GM19463 (cell line): ENCODE results near the gene SSNA1.

ENCODE experiments used
- ATAC-seq: cut with Tn5 transposase; IDR thresholded peaks from one replicate; pipeline ENCODE4 v1.9.1; 2021; ENCODE audit warnings: mild to moderate bottlenecking, moderate library complexity; ENCODE audit not compliant: unreplicated experiment

The SSNA1 gene

DNA sequence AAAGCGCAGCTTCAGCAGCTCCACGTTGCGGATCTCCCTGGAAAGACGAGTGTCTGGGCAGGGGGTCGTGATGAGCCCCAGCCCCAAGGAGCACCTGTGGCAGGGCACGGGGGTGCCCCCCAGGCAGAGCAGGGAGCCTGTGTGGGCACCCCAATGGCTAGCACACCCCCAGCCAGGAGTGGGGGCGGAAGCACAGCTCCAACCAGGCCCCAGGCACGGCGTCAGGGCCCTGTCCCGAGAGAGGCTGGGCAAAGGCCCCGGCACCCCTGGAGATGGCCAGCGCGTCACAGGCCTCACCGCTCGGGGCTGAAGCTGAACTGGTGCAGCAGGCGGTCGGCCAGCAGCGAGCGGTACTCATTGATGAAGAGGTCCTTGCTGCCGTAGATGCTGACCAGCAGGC lies 8.0 kb upstream of the SSNA1 start:
- no peak for ATAC-seq

GRCh38 chr9:137181680-137182079 lies 6.8 kb upstream of the SSNA1 start:
- no peak for ATAC-seq

DNA sequence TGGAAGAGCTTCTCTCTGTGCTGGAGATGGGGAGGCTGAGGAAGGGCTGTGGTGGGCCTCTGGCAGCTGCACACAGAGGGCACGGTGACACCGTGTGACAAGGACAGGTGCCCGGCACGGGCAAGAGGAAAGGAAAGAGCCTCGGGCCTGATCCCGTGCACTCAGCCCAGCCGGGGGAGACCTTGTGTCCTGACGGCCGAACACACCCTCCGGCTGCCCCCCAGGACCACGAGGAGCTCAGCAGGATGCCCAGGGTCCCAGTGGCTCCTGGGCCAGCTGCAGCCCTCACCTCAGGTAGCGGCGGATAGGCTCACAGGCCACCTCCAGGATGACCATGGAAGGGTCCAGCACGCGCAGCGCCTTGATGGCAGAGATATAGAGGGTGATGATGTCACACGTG lies 5.6 kb upstream of the SSNA1 start:
- ATAC-seq: no peak

GRCh38 chr9:137183980-137184595 lies 4.4 kb upstream of the SSNA1 start:
- ATAC-seq: no peak

DNA sequence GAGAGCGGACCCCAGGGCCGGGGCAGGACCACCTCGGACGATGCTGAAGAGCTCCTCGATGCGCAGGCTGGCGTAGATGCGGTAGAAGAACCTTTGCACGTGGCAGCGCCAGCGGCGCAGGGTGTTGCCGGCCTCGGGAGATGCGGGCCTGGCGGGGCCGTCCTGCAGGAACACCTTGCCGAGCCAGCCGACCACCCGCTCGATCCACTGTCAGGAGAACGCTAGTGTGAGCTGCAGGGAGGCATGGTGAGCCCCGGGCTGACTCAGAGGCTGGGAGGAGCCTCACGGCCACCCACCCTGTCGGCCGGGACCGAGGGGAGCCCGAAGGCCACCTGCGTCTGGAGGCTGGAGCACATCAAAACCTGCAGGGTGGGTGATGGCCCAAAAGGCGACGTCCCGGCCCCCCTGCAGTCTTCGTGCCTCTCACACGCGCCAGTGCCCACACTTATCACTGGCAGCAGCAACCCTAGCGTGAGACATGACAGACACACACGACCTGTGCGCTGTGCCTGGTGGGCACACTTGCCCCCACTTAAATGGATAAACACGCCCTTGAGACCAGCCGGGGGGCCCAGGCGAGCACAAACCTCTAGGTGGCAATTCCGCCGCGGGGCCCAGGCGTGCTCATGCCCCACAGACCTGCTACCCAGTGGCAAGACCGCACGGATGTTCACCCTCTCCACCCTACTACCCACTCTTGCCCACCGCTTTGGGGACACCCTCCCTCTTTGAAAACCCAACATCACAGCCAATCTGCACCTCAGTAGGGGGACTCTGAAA lies 3.4 kb upstream of the SSNA1 start:
- ATAC-seq: no peak

GRCh38 chr9:137185921-137186320 lies 2.6 kb upstream of the SSNA1 start:
- ATAC-seq: no peak

DNA sequence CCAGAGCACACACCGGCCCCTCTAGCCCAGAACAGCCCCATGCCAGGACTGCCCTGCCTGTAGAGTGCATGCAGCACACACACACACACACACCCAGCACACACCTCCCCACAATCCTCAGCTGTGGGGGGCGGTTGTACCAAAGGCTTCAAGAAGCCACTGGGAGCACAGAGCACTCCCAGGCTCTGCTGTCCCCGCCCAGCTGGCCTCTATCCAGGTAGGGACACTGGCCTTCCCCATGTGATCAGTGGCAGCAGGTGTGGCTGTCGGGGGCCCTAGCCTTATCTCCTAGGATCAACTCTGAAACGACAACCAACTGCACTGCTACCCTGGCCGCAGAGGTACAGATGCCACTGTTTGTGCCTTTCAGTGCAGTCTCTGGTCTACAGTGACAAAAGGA lies 2.1 kb upstream of the SSNA1 start:
- no peak for ATAC-seq

- ATAC-seq: no peak
Observed at GRCh38 chr9:137187386-137187785, 1.1 kb upstream of the SSNA1 start.

GRCh38 chr9:137188086-137188489 lies 388 bp upstream of the SSNA1 start:
- peak; percentile 10 for ATAC-seq

GRCh38 chr9:137189297-137190295 lies 1.1 kb downstream of the SSNA1 start:
- ATAC-seq: no peak

GRCh38 chr9:137190315-137190856 lies 1.9 kb downstream of the SSNA1 start:
- ATAC-seq: no peak

DNA sequence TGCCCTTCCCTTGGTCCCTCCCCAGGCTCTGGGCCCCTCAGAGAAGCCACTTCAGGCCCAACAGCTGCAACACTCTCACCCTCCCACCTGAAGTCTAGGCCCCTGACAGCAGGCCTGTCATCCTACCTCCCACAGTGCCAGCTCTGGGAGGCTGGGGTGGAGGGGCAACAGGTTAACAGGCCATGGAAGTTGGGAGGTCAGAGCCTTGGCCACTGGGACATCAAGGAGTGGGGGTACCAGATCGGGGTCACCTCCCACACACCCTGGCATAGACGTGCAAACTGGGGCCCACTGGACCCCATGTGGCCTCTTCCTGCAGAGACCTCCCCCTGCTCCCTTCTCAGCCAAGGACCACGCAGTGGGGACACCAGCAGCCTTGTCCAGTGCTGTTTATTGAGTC lies 2.8 kb downstream of the SSNA1 start:
- ATAC-seq: no peak

DNA sequence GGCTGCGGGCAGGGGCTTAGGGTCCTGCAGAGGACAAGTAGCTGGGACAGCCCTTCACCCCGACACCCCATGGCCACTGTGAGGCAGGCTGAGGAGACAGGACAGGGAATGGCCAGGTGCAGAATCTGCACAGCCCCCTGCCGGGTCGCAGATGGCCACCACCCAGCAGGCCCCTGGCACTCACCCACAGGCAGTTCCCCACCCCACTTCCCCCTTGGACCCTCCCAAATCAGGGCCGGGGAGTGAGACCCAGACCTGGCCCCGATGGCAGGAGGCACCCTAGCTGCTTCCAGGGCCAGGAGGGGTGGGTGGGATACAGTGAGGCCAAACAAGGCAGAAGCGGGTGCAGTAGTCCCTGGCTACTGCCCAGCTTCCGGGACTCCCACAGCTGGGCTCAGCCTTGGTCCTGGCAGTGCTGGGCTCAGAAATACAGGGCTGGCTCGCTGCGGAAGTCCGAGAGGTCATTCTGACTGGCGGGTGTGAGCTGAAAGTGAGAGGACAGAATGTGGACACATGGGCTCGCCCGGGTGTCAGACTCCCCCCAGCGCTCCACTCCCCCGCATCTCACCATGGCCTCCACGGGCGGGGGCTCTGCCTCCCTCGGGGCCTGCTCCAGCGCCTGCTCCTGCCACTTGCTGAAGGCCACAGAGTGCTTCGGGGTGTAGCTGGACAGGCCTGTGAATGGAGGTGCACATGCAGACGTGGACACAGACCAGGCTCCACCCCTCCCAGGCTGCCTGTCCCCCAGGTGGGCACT lies 3.4 kb downstream of the SSNA1 start:
- ATAC-seq: no peak

DNA sequence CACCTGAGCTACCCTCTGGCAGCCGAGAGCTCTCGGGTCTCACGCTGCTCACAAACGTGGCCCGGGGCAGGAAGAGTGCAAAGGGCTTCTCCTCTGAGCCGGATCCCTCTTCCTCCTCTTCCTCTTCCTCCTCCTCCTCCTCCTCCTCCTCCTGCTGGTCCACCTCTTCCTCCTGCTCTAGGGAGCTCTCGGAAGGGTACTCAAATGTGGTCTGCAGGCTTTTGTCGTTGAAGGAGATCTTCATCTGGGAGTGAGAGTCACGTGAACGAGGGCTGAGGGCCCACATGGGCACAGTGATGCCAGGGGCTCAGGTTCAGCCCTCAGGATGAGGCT lies 3.9 kb downstream of the SSNA1 start:
- no peak for ATAC-seq

GRCh38 chr9:137192859-137193258 lies 4.4 kb downstream of the SSNA1 start:
- no peak for ATAC-seq

GRCh38 chr9:137193771-137194170 lies 5.3 kb downstream of the SSNA1 start:
- no peak for ATAC-seq

- no peak for ATAC-seq
Observed at GRCh38 chr9:137194388-137194787, 5.9 kb downstream of the SSNA1 start.

DNA sequence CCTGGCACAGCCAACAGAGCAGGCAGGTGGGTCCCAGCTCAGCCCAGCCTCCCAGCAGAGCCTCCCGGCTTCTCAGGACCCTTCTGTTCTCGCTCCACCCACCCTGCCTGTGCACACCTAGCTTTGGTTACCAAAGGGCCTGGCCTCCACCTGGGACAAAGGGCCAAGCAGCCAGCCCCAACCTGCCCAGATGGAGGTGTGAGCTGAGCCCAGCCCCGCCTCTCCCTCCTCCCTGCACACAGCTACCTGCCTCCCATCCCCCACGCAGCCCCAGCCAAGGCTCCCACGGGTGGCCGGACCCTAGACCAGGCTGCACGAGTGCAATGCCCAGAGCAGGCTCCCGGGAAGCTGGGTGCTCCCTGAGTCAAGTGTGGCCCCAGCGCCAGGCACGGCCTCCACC lies 6.4 kb downstream of the SSNA1 start:
- ATAC-seq: no peak

- no peak for ATAC-seq
Observed at GRCh38 chr9:137195525-137196220, 7.2 kb downstream of the SSNA1 start.
